HFF-Myc (cell line): ENCODE measurements around the gene CDC42BPG.
A peak's percentile ranks its signal among the peaks of the same experiment; 100 is the strongest.

Source experiments
- DNase-seq: peaks from one replicate; pipeline ENCODE4 v3.0.0-alpha.2; 2011; ENCODE audit warnings: low read depth; ENCODE audit errors: extremely low read depth
- H3K4me3 ChIP-seq: replicated peaks from 2 replicates; pipeline ENCODE4 v1.5.1; 2011; ENCODE audit warnings: low read depth, mild to moderate bottlenecking, control low read depth, low read length
- CTCF ChIP-seq: IDR thresholded peaks from 2 replicates; pipeline ENCODE4 v1.5.1; 2012; ENCODE audit warnings: mild to moderate bottlenecking, low read depth, low read length, control low read depth; ENCODE audit errors: missing control alignments

Gene CDC42BPG

GRCh38 chr11:64857485-64857884 is 13.0 kb upstream of the CDC42BPG start:
- H3K4me3 ChIP-seq, result no peak overlapping the region
- no peak for DNase-seq
- no peak for TF ChIP-seq CTCF

GRCh38 chr11:64856382-64857227 is 12.2 kb upstream of the CDC42BPG start:
- TF ChIP-seq CTCF, result no peak
- H3K4me3 ChIP-seq, result no peak overlapping the region
- DNase-seq, result no peak

GRCh38 chr11:64855596-64856304 is 11.3 kb upstream of the CDC42BPG start:
- no peak overlapping the region for H3K4me3 ChIP-seq
- TF ChIP-seq CTCF, result no peak
- no peak for DNase-seq

GRCh38 chr11:64854534-64855502 is 10.4 kb upstream of the CDC42BPG start:
- no peak for TF ChIP-seq CTCF
- peak; percentile 84 for DNase-seq
- 0 out of 2 replicates have a peak overlapping the region, but pooled peaks have one; percentile 2 for H3K4me3 ChIP-seq

- no peak for DNase-seq
- H3K4me3 ChIP-seq, result no peak overlapping the region
- TF ChIP-seq CTCF, result no peak
Measured at GRCh38 chr11:64854157-64854533, 9.7 kb upstream of the CDC42BPG start.

GRCh38 chr11:64853709-64854108 is 9.3 kb upstream of the CDC42BPG start:
- no peak overlapping the region for H3K4me3 ChIP-seq
- TF ChIP-seq CTCF, result no peak

More at GRCh38 chr11:64853709-64854108, 9.3 kb upstream of the CDC42BPG start:
- DNase-seq, result no peak
